DMS114 treated with DMSO at 0.1 percent for 48 hours (cell line): ENCODE data around the gene ATG5.
"Not testable (repeated sequence)": the region's sequence is repeated elsewhere in the genome, so short reads cannot be mapped to it uniquely, and the experiment has no call there.

Experiments
- DNase-seq: peaks from one replicate; lab custom pipeline; 2025; ENCODE audit not compliant: unreplicated experiment; lab: John Stamatoyannopoulos, UW

The ATG5 gene

DNA sequence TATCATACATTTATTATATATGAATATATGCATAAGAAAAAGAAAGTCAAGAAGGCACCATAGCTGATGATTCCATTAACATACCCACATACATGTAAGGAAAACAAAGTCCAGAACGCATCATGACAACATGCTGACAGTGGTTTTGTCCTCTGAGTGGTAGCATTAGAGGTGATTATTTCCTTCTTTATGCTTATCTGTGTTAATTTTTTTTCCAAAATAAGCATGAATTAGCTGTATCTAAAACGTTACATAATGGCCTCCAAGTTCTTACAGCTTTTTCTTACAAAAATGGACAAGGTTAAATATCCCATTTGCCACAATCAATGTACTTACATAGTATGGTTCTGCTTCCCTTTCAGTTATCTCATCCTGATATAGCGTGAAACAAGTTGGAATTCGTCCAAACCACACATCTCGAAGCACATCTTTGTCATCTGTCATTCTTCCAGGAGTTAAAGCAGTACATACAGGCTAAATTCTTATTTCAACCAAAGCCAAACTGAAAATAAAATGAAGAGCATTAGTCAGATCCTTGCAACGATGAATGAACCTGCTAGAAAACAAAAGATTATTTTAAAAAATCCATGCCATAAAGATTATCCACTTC lies 9.7 kb downstream of the ATG5 start:
- no peak for DNase-seq

DNA sequence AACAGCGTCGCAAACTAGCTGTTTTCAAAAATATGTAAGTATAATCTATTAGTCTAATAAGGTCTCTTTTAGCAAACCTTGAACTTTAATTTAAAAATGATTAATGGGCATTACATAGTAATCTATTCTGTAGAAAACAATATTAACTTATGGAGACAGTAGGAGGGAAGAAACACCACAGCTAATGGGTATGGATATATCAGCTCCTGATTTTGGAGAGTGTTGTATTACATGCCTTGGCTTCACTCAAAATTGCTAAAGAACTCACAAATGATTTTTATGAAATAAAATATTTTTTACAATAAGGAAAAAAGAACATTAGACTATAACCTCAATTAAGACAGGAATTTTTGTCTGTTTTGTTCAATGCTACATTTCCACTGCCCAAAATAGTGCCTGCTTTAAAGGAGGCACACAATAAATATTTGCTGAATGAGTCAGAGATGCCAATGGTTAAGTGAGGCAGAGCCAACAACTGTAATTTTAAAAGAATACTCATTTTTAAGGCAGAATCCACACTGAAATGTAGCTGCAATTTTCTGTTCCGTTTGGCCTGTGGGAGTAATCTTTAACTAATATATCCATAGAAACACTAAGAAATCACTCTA lies 15.7 kb downstream of the ATG5 start:
- no peak for DNase-seq

DNA sequence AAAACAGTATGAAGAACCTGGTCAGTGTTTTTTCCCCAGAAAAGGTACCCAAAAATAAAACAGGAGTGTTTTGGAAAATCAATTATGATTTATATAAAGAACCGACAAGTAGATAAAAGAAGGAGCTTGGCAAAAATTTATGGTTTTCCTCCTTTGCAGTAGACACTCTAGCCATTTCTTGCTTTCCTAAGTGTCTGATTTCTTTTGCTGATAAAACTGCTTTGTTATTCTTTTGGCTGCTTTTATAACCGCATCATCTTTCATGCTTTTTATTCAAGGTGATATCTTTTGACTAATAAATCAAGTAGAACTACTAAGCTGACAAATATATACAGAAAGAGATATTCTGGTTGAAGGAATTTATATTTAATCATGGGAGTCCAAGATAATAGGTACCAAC lies 16.6 kb downstream of the ATG5 start:
- DNase-seq, result no peak

DNA sequence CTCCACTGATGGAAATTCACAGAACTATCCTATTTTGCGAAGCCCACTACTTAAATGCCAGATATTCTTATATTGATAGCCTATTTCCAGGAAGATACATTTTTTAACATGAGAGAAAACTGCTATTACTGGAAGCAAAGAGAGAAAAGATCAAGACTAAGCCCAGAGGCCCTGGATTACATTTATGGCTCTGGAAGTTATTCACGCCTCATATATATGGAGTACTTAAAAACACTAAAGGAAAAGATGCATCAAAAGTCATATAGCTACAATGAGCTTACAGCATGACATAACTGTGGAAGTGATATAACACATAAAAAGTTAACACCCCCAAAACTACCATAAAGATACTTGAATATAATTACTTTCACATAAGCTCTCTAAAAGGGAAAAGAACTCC lies 19.8 kb downstream of the ATG5 start:
- DNase-seq, result no peak

DNA sequence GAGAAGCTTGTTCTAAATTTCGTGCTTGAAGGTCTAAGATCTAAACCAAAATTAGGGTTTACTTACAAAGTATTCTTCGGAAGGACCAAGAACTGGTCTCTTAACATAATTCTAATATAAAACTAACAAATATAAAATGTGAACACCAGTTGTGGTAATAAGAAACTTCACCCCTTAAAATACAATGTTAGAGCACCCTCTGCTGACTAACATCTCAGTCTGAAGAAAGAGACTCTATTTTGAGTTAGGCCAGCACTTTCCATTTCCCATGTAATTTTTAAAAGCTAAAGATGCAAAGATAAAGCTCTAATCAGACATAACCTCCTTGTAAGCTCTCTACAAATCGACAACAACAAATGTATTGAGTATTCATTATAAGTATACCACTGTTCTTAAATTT lies 24.6 kb downstream of the ATG5 start:
- DNase-seq, result peak; percentile 3

DNA sequence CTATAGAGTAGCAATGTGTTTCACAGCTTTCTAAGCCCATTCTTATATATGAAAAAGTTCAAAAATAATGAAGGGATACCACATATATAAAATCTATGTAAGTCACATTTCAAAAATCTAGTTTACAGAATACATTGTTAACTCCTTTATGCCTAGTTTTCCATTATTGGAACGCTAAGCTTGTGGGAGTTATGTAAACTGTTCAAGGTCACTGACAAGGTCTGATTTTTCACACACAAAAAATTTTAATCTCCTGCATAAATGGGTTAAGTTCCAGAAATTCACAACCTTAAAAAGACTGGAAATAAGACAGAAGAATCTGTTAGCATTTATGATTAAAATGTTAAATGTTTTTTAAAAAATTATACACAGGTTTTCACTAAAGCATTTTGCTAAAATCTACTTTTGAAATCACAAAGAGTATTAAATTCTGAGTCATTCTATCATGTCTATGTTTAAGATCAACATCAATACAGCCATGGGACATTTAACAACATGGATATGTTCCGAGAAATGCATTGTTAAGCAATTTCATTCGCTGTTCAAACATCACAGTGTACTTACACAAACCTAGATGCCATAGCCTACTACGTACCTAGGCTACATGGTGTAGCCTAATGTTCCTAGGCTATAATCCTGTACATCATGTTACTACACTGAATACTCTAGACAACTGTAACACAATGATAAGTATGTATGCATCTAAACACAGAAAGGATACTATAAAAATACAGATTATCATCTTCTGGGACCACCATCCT lies 25.4 kb downstream of the ATG5 start:
- DNase-seq, result no peak

DNA sequence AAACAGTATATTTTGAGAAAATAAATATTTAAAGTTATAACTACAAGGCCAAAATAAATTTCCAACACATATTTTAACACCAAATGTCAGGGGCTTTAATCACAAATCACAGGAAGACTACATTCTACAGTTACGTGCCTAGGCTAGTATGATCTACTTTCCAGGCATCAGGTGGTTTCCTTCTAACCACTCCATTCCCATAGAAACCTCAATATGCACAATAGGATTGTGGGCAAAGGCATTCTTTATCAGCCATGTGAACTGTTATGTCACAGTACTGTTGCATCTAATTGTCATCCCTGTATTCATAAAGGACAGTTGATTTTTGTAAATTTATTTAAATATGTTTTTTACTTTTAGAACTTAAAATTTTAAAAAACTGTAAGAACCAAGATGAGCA lies 32.4 kb downstream of the ATG5 start:
- no peak for DNase-seq

DNA sequence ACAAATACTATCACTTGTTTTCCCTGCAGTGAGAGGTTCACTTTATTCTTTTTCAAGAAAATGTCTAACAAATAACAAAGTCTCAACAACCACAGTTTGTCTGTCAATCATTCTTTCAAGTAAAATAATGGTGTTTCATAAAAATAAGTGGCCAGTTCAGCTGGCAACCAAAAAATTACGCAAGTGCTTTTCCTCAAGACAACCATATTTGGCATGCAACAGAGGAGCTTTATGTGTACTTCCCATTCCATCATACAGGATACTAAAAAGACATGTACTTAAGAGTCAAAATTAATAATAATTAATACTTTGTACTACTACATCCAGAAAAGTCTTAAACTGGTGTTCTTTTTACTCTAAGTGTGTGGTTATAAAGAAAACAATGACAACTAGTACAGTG lies 34.6 kb downstream of the ATG5 start:
- no peak for DNase-seq

DNA sequence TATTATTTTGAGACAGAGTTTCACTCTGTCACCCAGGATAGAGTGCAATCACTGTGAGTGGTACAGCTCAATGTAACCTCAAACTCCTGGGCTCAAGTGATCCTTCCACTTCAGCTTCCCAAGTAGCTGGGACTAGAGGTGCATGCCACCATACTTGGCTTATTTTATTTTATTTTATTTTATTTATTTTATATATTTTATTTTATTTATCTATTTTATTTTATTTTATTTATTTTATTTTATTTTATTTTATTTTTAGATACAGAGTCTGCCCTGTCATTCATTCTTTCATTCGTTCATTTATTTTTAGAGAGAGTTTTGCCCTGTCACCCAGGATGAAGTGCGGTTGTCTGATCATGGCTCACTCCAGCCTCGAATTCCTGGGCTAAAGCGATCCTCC lies 35.5 kb downstream of the ATG5 start:
- no peak for DNase-seq

DNA sequence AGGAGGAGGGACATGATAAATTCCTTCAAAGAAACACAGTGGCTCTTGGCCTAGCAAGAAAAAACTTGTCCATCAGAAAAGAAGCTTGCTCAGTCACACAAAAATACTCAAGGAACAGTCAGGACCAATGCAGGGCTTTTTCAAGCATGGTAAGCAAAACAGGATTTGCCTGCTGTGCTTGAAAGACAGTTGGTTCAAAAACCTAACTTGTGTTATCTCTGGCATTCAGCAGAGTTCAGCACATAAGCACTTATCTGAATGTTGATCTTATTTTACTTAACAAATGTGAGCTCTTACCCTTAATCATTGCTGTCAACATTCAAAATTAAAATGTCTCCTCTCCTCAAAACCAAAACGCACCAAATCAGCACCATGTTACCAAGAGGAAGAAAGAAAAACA lies 38.3 kb downstream of the ATG5 start:
- no peak for DNase-seq

DNA sequence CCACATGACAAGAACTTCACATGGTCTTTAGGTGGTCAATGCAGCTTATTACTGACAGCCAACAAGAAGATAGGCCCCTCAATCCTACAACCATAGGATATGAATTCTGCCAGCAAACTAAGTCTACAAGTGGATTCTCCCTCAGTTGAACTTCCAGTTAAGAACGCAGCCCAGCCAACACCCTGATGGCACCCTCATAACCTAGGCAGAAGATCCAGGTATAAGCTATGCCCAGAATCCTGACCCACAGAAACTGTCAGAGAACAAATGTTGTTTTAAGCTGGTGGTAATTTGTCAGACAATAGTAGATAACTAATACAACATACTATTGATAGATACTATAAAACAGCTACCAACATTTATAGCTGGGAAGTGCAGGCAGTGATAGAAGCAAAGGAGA lies 38.8 kb downstream of the ATG5 start:
- no peak for DNase-seq

DNA sequence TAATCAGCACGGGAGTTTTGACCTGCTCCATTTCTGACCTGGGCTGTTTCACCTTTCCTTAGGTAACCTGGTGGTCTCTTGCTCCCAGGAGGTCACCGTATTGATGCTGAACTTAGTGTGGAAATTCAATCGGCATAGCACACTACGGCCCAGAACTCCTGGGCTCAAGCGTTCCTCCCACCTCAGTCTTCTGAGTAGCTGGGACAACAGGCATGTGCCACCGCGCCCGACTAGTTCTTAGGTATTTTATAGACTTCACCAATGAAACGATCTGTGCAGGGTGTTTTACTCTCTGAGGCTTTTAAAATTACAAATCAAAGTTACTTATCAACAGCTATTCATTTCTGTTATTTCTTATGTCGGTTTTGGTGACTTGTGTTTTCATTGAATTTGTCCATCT lies 42.1 kb downstream of the ATG5 start:
- no peak for DNase-seq

DNA sequence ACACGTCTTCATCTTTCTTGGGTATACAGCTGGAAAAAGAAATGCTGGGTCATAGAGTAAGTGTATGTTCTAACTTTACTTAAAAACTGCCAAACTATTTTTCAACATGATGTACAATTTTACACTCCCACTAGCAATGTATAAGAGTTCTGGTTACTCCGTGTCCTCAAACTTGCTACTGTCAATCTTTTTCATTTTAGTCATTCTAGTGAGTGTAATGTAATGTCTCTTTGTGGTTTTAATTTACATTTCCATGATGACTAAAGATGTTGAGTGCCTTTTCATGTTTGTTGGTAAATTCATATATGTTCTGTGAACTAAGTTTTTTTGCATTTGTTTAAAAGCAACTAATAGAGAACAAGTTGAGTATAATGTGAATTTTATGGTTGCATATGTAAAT lies 43.9 kb downstream of the ATG5 start:
- DNase-seq, result no peak

DNA sequence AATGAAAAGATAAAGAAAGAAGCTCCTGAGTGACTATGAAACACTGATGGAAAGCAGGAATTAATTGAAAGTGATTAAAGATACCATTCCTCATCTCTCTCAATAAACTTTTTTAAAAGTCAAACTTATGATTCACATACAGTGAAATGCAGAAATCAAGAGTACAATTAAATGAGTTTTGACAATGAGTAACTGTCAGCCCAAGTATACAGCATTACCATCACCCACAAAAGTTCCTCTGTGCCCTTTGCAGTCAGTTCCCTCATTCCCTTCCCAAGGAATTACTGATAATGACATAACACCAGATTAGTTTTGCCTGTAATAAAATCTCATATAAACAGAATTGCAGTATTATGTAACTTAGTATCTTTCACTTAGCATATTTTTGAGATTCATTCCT lies 44.5 kb downstream of the ATG5 start:
- DNase-seq, result no peak

DNA sequence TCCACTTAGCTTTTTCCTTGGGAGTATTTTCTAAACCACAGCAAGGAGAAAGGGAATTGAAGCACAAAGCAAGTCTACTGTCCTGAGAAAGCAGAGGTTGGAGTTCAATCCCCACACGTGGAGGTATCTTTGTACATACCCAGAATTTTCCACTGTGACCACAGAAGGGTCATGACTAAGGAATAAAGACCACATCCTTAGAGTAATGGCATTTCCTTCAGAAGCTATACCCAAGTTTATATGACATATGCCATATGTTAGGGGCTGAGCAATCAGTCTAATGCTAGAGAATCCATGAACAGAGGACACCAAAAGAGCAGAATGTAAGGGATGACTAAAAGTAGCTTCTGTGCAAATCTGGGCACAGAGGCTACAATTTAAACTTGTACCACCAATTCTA lies 46.4 kb downstream of the ATG5 start:
- no peak for DNase-seq

DNA sequence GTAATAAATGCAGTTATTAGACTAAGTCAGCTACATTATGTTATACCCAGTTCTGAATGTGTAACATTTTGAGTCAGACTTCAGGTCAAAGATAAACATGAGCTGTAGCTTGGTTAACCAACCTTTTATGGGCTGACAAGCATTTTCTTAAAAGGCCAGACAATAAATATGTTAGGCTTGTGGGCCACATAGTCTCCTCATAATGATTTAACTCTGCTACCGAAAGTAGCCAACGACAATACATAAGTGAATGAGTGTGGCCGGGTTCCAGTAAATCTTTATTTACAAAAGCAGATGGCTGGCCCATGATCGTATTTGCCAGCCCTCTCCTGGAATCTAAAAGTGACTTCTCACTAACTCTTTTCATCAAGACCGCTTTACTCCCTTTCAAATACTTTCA lies 49.9 kb downstream of the ATG5 start:
- DNase-seq, result no peak

DNA sequence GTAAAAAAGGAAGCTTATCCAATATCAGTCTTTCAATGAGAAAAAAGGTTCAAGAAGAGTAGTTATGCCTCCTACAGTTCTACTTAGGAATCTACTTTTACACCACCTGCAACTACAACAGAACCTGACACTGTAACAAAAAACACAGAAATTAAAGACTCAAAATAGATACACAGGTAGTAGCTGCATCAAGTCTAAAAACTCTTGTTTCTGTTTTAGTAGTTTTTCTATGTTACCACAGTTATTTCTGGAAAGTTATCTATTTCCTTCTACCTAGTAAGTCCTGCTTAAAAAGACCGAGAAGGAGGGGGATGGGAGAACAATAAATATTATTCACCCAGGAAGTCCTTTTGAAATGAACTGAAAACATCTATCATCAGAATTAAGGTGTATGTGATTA lies 52.5 kb downstream of the ATG5 start:
- no peak for DNase-seq

DNA sequence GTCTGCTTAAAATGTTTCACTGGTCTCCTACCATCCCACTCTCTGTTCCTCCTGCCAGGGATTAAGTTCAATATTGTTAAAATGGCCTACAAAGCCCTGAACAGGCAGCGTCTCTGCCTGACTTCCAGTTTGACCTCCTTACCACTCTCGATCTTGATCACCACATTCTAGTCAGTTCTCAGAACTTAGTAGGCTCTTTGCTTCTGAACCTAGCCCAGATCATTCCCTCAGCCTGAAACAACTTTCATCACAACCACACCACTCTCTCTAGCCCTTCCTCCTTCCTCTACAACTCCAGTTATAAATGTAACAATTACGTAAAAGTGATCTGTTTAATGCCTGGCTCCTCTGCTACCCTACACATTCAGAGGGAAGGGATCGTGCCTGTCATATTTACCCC lies 53.3 kb downstream of the ATG5 start:
- no peak for DNase-seq

DNA sequence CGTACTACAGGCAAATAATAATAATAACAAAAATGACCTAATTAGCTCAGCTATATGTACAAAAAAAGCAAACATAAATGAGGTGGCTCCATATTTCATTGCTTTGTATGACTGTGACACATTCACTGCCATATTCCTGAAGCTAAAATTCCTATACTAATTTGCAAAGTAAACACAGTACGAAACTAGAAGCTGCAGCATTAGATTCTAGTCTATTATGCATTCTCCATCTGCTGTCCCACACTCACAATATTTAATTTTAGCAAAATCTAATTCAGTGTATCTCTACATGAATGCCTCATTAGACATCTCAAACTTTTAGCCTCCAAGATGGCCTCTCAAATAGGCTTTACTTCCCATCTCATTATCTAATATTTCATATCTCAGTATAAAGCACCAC lies 55.1 kb downstream of the ATG5 start:
- no peak for DNase-seq

DNA sequence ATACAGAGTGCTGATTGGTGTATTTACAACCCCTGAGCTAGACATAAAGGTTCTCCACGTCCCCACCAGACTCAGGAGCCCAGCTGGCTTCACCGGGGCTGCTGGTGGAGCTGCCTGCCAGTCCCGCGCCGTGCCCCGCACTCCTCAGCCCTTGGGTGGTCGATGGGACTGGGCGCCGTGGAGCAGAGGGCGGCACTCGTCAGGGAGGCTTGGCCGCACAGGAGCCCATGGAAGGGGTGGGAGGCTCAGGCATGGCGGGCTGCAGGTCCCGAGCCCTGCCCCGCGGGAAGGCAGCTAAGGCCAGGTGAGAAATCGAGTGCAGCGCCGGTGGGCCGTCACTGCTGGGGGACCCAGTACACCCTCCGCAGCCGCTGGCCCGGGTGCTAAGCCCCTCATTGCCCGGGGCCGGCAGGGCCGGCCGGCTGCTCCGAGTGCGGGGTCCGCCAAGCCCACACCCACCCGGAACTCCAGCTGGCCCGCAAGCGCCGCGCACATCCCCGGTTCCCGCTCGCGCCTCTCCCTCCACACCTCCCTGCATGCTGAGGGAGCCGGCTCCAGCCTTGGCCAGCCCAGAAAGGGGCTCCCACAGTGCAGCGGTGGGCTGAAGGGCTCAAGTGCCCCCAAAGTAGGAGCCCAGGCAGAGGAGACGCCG lies 56.2 kb downstream of the ATG5 start:
- DNase-seq, result not testable (repeated sequence)

DNA sequence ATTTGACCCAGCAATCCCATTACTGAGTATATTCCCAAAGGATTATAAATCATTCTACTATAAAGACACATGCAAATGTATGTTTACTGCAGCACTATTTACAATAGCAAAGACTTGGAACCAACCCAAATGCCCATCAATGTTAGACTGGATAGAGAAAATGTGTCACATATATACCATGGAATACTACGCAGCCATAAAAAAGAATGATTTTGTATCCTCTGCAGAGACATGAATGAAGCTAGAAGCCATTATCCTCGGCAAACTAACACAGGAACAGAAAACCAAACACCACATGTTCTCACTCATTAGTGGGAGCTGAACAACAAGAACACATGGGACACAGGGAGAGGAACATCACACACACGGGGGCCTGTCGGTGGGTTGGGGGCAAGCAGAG lies 57.1 kb downstream of the ATG5 start:
- not testable (repeated sequence) for DNase-seq

DNA sequence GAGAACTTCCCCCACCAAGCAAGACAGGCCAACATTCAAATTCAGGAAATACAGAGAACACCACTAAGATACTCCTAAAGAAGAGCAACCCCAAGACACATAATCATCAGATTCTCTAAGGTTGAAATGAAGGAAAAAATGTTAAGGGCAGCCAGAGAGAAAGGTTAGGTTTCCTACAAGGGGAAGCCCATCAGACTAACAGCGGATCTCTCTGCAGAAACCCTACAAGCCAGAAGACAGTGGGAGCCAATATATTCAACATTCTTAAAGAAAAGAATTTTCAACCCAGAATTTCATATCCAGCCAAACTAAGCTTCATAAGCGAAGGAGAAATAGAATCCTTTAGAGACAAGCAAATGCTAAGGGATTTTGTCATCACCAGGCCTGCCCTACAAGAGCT lies 61.1 kb downstream of the ATG5 start:
- DNase-seq, result not testable (repeated sequence)
